Breast epithelium (tissue), 3 donors: ENCODE results near the gene MOXD1.

Source experiments
- POLR2A ChIP-seq: fragments of 450-650 bp; IDR thresholded peaks from one replicate; pipeline ENCODE4 v1.6.1; 2016; ENCODE audit warnings: antibody characterized with exemption, mild to moderate bottlenecking, moderate library complexity
- TF ChIP-seq, protein P1 (sequence below), 3 donors: fragments of 450-650 bp; IDR thresholded peaks; one replicate each; pipeline ENCODE4 v1.5.1; 2016 to 2017; ENCODE audit warnings: antibody characterized with exemption in 3 of 3, mild to moderate bottlenecking in 3 of 3, moderate library complexity in 3 of 3

DNA sequence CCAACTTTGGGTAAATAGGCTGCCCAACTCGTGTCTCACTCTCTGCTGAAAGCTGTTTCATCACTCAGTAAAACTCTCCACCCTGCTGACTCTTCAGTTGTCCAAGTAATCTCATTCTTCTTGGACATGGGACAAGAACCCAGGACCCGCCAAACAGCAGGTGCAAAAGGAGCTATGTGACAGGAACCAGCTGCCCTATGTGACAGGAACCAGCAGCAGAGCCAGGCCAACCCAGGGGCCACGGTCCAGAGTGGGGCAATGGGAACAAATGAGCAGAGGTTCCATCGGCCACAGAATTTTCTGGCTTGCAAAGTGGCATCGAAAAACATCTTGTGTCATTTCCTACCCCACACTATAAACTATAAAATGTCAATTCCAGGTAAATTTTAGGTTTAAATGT is 56.5 kb downstream of the MOXD1 start:
- TF ChIP-seq, protein P1, sequence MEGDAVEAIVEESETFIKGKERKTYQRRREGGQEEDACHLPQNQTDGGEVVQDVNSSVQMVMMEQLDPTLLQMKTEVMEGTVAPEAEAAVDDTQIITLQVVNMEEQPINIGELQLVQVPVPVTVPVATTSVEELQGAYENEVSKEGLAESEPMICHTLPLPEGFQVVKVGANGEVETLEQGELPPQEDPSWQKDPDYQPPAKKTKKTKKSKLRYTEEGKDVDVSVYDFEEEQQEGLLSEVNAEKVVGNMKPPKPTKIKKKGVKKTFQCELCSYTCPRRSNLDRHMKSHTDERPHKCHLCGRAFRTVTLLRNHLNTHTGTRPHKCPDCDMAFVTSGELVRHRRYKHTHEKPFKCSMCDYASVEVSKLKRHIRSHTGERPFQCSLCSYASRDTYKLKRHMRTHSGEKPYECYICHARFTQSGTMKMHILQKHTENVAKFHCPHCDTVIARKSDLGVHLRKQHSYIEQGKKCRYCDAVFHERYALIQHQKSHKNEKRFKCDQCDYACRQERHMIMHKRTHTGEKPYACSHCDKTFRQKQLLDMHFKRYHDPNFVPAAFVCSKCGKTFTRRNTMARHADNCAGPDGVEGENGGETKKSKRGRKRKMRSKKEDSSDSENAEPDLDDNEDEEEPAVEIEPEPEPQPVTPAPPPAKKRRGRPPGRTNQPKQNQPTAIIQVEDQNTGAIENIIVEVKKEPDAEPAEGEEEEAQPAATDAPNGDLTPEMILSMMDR (IDR thresholded peaks at IDR 0.05): no peak
- TF ChIP-seq POLR2A: no peak
